AG08396 (cell line): ENCODE results near the gene ARAP2.
"Not testable (repeated sequence)": the region's sequence is repeated elsewhere in the genome, so short reads cannot be mapped to it uniquely, and the experiment has no call there.

Experiments
- DNase-seq: peaks from one replicate; pipeline ENCODE4 v3.0.0; 2012; ENCODE audit warnings: low spot score, mixed read lengths

Gene ARAP2

DNA sequence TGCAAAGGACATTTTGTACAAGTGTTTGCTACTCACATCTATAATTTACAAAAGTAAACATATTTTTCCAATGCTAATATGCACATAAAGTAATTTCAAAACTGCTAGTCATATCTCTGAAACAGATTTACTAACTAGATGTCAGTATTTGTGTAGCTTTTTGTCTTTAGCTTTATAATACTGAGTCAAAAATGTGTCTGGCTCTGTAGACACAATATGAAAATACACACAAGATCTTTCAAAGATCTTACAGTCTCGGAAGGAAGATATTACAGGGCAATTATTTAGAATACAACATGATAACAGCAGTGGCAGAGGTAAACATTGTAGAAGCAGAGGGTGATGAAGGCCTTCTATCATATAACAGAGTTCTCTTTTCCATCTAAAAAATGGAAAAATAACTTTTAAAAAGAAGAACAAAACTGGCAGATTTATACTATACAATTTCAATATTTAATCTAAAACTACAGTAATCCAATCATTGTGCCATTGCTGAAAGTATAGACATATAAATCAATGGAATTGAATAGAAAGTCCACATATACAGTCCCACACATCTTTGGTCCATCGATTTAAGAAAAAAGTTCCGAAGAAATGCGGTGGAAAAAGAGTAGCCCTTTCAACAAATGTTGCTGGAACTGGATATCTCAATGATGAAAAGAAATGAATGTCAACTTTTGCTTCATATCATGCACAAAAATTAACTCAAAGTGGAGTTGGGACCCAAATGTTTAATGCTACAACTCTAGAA, 29.4 kb downstream of the ARAP2 start:
- no peak for DNase-seq

DNA sequence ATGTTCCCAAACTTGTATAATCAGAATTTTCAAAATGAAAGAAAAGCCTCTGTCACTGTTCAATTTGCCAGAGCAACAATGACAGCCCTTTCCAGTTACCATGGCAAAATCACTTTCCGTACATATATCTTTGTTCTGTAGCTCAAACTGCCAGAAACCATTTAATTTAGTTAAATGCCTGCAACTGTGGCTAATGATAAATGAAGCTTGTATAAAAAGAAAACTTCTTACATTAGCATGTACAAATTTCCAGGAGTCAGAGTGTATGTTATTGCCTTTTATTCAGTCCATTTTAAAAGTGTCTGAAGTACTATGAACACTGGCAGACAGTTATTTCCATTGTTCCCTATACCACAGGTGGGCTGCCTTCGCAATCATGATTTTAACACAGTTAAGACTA, 30.3 kb downstream of the ARAP2 start:
- no peak for DNase-seq

DNA sequence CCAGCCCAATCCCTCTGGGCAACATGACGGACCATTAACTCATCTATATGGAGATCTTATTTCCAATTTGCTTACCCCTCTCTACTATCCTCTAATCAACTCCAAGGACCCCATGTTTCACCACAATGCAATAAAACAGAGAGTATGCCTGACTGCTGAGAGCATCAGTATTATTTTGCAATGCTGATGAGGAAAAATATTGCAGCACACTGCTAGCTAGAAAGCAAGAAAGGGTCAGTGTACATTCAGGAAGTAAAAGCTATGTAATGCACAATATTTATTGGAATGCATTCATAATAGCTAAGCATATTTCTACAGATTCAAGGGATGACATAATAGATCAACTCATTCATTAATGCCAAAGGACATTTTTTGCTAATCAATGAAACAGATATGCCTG, 33.2 kb downstream of the ARAP2 start:
- no peak for DNase-seq

DNA sequence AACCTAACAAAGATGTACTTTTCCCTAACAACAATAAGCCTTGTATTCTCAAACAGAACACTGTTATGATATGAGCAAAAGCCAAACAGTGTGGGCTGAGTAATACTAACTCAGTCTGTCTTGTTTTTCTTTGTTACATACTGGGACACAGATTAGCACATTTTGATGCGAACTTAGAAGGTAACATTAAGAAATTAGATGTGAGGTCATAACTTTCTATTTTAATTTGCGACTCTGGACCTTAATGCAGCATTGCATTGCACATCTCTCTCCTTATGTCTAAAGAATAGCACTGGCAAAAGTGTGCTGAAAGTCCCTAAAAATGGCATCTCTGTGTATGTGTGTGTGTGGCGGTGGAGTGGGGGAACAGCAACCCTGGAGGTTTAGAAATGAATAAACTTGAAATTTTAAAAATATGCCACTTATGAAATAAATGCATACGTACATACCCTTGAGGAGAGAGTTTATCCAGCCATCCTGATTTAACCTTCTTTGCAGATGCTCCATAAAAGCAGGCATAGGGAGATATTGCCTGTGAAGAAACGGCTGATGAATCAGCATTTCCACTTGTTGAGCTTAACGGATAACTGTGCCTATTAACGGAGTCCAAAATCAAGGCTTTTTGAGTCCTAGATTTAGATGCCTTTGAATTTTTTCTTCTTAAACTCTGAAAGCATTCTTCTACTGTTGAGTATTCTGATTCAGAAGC, 34.2 kb downstream of the ARAP2 start:
- DNase-seq, result no peak

DNA sequence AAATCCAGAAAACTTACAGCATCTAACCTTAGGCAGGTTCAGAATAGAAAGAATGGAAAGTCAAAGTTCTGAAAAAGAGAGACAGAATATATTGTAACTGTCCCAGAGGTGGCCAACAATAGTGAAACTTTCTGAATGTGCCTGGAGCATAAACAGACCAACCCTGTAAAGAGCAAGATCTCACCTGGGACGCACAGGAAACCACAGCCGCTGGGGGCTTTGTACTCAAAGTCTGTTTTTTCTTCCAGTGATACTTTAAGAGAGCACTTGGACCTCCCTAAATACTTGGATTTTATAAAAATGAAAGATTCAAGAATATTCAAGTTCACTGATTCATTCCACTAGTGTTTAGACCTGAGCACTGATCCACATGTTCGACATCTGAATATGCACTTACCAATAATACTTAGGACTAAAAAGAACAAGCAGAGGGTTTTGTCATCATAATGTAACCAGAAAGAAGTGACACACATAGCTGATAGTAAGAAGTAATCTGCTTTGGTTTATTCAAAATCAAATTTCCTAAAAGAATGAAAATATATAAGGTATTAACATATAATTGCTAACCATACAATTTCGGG, 35.3 kb downstream of the ARAP2 start:
- DNase-seq, result no peak

DNA sequence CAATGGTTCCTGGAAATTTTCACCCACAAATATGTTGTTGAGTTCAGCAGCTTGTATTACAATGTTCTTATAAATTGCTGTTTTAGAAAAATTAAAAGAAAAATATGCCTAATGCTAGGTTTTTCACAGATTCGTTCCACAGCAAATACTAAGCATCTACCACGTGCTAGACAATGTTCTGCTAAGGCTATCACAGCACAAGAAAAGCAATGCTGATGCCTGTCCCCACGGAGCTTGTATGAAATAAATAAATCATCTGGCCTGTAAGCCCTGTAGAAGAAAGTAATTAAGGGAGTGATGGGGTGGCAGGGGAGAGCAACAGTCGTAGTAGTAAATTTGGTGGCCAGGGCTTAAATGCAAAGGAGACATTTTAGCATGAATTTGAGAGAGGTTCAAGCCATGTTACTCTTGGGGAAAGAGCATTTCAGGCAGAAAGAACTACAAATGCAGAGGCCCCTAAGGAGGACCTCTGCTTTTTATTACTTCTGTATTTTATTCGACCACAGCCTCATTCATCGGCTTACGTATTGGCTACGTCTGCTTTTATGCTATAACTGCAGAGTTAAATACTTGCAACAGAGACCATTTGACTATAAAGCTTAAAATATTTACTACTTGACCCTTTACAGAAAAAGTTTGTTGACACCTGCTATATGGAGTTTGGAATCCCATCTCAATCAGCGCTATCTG, 36.3 kb downstream of the ARAP2 start:
- DNase-seq, result no peak

DNA sequence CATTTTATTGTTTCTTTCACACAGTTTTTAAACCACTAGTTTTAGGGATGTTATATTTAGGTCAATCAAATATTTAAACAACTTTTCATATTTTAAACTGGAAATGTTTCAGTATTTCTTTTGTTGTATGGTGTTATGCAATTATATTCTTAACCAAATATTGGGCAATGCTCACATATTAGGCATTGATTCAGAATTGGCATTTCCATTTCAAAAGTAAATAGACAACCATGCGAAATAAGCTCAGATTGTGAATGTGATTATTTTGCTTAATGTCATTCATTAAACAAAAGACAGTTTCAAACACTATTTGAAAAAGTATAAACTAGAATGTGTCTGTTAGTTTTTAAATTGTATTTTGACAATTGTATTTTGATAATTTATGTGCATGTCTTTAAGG, 36.9 kb downstream of the ARAP2 start:
- DNase-seq, result no peak

DNA sequence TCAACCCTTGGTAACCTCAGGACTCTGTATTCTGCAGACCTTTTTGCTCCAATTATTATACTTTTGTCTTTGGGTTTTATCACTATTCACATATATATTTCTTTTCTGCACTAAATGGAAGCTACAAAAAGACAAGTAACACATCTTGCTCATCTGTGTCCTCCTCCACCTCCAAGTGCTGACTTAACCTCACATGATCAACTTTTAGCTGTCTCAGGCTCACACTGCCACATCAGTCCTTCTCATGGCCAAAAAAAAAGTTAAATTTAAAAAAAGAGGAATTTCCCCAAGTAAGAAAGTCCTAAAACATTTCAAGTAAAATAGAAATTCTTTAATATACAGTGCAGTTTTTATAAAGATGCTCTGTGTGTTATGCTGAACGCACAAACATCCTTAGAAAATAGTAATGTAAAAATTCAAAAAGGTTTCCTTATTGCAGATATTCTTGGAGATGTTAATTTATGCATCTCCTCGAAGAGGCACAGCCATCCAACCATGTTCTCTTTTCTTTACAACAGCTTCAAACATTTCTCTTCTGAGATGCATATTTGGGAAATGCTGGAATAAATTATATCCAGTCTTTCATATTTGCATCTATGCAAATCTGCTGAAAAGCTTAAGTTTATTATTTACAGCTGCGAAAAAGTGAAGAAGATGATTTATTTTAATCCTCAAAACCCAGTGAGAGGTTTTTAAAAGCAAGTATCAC, 37.6 kb downstream of the ARAP2 start:
- no peak for DNase-seq

DNA sequence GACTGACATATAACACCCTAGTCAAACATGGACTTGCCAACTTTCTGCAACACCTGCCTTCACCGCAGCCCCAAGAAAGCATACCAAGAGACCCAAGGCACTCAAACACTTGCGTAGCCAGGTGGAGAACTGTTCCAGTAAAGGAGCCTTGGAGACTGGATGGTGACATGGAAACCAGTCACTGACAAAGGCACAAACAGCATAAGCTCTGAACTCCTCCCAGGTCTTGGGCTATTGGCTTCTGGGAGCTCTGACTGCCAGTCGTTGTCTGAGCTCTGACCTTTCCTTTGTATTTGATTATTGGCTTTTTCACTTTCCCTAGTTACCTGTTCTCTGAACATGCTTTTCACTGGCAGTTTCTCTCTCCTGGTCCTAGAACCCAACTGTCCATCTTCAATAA, 38.3 kb downstream of the ARAP2 start:
- no peak for DNase-seq

DNA sequence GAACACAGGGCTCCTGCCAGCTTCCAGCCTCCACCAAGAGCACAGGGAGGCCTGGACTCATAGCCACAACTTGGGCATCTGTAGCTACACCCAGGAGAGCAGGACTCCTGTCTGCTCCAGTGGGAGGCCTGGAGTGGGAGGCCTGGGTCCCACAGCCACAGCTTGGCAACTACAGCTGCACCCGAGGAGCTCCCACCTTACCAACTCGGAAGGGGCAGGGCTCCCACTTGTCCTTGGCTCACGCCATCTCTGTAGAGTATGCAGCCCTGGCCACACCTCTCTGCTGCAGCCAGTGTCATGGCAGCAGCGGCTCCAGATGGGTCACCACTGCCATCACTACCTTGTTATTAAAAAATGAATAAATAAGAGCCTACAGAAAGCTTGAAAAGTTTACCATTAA, 45.5 kb downstream of the ARAP2 start:
- DNase-seq, result no peak

DNA sequence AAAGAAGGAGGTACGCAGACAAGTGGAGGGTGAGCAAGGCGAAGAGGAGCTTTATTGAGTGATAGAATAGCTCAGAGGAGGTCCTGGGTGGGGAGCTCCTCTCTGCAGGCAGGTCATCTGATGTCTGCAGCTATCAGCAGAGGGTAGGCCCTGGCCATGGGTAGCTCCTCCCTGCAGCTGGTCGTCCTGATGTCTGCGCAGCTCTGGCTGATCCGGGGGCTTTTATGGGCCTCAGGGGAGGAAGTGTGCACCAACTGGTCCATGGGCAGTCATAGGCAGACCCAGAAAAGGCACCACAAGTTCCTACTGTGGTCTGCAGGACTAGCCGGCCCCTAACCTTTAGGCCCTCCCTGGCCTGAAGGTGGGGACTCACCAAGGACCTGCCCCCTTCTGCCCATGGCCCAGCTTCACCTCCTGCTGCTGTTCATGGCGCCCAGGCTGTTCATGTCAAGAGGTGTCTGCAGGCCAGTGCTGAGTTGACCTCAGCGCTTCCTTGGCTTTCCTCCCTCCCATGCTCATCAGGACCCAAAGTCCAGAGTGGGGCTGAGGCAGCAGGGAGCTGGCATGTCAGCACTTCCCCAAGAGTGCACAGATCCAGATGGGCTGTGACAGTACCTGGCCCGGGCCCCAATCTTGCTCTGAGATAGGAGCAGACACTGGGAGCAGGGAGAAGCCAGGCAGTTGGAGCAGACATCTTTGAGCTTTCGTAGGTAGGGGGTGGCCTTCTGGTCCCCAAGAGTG, 46.1 kb downstream of the ARAP2 start:
- no peak for DNase-seq

DNA sequence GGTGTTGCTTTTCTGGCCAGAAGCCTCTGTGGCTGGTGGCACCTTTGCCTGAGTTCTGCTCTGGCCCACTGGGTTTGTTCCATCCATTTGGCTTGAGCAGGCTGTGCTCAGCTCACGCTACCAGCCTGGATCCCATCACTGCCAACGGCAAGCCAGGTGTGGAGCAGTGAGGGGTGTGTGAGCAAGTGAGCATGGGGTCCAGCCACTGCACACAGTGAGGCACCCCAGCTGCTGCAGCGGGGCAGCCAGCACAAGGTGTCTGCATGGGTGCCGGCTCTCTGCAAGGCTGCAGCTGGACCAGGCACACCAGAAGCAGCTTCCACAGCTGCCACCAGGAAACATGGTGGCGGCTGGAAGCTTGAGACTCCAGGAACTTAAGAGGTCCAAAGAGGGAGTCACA, 46.8 kb downstream of the ARAP2 start:
- no peak for DNase-seq

DNA sequence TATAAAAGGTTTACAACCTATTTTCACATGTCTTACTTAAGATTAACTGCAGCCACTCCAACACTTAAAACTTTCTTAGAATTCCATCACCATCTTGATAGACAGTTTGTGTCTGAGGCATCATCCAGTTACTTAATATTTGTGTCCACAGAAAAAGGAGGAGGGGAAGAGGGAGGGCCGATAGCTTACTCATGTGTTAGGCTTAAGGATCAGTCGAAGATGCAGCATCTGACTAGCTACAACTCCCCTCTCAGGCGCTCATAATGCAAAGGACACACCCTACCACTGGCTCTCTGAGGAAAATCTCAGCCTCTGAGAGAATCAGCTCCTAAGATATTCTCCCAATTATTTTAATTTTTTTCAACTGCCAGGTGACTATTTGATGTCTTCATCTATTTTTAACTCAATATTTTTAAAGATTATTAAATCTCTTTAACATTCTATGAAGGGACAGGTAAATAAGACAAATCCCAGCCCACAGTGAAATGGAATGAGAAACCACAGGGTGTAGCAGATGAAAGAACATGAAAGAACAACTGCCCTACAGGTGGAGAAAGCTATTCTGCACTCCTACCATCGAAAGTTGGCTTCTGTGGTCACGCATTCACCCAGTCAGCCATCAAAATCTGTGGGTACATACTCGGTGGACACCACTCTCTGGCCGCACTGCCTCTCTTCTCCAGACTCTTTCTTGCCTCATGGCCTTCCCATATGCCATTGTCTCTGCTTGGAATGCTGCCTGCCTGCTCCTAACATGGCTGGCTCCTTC, 48.0 kb downstream of the ARAP2 start:
- DNase-seq, result no peak

DNA sequence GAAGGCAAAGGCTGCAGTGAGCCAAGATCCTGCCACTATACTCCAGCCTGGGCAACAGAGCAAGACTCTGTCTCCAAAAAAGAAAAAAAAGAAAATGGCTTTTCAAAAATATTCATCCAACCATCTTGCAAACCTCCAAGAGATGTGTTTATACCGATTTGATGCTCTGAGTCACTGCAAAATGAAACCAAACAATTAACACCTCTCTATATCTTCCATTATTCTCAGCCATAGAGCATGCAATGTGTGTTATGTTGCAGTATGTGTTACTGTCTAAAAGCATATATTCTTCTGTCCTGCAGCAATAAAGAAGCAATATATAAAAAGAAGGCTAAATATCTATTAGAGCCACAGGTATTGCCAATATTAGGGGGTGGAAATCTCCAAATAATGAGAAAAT, 51.4 kb downstream of the ARAP2 start:
- no peak for DNase-seq

DNA sequence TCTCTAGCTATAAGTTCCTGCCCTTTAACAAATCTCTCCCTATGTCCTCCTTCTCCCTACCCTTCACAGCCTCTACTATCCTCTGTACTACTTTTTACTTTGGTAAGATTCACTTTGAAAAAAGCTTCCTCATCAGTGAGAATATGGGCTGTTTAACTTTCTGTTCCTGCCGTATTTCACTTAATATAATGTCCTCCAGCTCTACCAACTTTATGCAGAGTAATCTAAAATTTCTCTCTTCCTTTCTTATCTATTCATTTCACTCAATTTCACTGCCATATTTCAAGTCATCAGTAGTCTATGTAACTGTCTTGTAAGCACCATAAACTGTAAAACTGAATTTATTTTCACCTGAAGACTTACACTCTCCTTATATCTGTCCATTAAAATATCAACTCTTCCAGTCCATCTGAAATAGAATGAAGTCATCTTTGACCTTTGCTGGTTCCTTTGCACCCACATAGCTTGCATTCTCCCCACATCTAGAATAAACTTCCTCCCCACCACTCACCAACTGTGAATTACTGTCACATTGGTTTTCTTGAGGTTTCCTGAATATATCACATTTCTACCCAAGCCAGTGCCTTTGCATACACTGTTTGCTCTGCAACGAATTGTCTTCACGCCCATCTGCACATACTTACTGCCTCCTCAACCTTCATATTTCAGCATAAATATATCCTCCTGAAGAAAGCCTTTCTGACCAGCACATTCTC, 54.6 kb downstream of the ARAP2 start:
- DNase-seq, result no peak

DNA sequence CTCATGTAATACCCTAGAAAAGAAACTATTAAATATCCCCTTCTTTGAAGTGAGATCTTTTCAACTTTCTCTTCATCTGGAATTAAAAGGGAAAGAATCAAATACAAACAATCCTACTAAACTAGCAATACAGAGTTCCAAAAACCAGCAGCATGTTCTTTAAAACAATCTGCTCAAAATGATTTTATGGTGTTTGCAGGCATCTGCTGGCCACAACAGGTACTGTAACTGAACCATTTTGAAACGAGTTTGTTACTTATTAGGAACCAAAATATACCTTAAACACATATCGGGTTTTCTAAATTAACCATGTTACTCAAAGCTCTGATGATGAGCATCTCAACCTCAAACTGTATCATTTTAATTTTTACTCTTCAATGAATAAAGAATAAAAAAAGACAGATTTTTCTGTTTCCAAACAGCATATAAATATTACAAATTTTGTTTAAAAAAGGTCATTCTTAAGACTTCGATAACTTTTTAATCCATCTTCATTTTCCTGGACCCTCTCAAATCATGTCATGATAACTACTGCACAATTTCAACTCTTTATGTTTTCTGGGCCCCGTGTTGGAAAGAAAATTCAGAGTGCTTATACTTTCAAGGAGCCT, 56.5 kb downstream of the ARAP2 start:
- DNase-seq, result no peak

DNA sequence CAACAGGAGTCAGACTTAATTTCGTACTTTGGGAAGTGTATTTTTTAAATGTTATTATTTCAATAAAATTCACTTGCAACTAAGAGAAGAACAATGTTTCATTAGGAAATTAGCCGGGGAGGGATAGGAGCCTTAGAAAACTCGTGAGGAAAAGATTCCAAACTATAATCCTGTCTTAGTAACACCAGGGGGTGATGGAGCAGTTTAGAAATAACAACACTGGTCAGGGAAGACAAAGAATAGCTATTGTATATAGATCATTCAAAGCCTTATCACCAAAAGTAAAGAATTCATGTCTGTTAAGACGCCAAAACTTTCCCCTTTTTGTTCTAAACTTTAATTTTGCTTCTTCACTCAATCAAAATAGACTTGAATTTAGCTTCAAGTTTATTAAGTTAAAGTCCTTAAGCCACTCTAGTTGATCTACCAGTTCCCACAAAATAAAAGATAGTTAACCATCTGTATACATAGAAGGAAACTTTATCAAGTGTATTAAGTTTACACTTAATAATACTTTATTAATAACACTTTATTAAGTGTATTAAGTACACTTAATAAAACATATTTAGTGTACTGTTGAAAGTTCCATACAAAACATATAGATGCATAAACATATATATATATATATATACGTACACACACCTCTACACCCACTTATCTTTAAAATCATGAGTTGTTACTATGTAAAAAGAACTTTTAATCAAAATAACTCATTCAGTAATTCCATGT, 60.5 kb downstream of the ARAP2 start:
- no peak for DNase-seq

DNA sequence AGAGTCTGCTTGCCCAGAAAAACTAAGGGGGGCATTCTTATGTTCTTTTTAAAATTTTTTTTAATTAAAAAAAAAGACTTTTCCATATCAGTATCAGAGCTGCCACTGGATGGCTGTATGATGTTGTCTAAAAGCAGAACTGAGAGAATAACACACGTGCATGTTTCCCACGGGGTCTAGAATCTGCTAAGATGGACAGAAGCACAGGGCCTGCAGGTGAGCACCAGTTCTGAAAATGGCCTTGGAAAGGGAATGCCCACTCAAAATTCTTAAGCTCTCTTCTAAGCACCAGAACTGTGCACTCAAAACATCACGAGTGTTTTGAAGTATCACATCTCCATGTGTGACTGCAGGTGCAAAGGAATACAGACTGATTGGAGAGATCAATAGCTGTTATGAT, 61.1 kb downstream of the ARAP2 start:
- no peak for DNase-seq

DNA sequence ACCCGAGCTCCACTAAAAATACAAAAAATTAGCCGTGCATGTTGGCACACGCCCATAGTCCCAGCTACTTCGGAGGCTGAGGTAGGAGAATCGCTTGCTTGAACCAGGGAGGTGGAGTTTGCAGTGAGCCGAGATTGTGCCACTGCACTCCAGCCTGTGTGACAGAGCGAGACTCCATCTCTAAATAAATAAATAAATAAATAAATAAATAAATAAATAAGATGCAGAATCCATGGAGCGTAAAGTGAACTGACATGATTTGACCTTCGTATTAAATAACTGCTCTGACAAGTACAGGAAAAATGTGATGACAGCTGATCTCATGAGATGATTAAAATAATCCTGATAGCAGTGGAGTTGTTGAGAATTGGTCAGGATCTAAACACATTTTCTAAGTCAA, 62.0 kb downstream of the ARAP2 start:
- not testable (repeated sequence) for DNase-seq
